Measurements from ENCODE around the gene CYP27B1. TPM values are rescaled to one million over a fixed set of nuclear protein-coding genes. Genes with fewer than 3 reads are reported as not detected.
A peak's percentile ranks its signal among the peaks of the same experiment; 100 is the strongest.

Gene CYP27B1
- total and polyA plus RNA-seq, 2 experiments from 2014 or later, result 1.1 to 2.7 TPM

- no peak for TF ChIP-seq ETS1 (IDR thresholded peaks at IDR 0.05)
- TF ChIP-seq ZNF114 (CRISPR knock-in tag; IDR thresholded peaks at IDR 0.05), result no peak
- no peak for TF ChIP-seq EZH2 (IDR thresholded peaks at IDR 0.05; ENCODE audit: low read depth, unreplicated experiment)
Observed at GRCh38 chr12:57806677-57807076, 39.8 kb upstream of the CYP27B1 start (continued).

GRCh38 chr12:57803319-57803893, 36.5 kb upstream of the CYP27B1 start:
- Histone ChIP-seq H4K20me1 (replicated peaks; ENCODE audit: insufficient read depth) (no peaks in the 10 kb centered on the region), H3K36me3 (ENCODE audit: insufficient read depth) (no peaks in the 10 kb centered on the region), H3K79me2 (replicated peaks; ENCODE audit: insufficient read depth) (no peaks in the 10 kb centered on the region), H2AFZ (no peak overlapping the region), H3K4me2 (no peak overlapping the region), H3K9me2 (ENCODE audit: insufficient read depth) (no peaks in the 10 kb centered on the region), H3K4me1 (ENCODE audit: insufficient read depth) (peaks cover 2% of the 10 kb centered on the region; the same call in 1 of the 2 replicates), H3F3A (replicated peaks; ENCODE audit: low read depth) (no peaks in the 10 kb centered on the region), H3K27me3 (ENCODE audit: insufficient read depth) (no peaks in the 10 kb centered on the region), H3K27ac (ENCODE audit: low read depth) (no peak overlapping the region), H3K4me3 (no peak overlapping the region)
- Mint-ChIP-seq H3K27ac (no peak overlapping the region), H3K9me3 (no peaks in the 10 kb centered on the region), H3K4me3 (no peak overlapping the region), H3K27me3 (ENCODE audit: insufficient read depth, low read depth, poor library complexity) (peaks cover 2% of the 10 kb centered on the region), H3K36me3 (ENCODE audit: low read depth) (peaks cover 6% of the 10 kb centered on the region), H3K4me1 (no peaks in the 10 kb centered on the region)
- TF ChIP-seq EZH2phosphoT487 (IDR thresholded peaks at IDR 0.05; ENCODE audit: unreplicated experiment) (no peak), CREB1 (CRISPR knock-in tag; IDR thresholded peaks at IDR 0.05; ENCODE audit: low read depth) (no peak), CTCF (conservative IDR thresholded peaks at IDR 0.05; ENCODE audit: low read depth in 2 of 2) (peak; percentile 80 to 84), STAT1 (IDR thresholded peaks at IDR 0.05; ENCODE audit: unreplicated experiment) (no peak), ETS1 (IDR thresholded peaks at IDR 0.05) (no peak), ZNF331 (CRISPR knock-in tag; IDR thresholded peaks at IDR 0.05; ENCODE audit: low read depth) (no peak)
- peak; percentile 85 for DNase-seq (ENCODE audit: low spot score)
- ATAC-seq, result peak; percentile 98

- no peak overlapping the region for H3K4me3 Mint-ChIP-seq
- peaks cover 2% of the 10 kb centered on the region; the same call in 1 of the 2 replicates for H3K4me1 ChIP-seq (ENCODE audit: insufficient read depth)
- H3K27ac ChIP-seq (ENCODE audit: low read depth), result no peak overlapping the region
- H3K36me3 Mint-ChIP-seq (ENCODE audit: low read depth), result peaks cover 4% of the 10 kb centered on the region
- no peaks in the 10 kb centered on the region for H3K9me3 Mint-ChIP-seq
- 0 out of 2 replicates have a peak, but pooled peaks cover under 1% of the 10 kb centered on the region for H4K20me1 ChIP-seq (replicated peaks; ENCODE audit: insufficient read depth)
- H3K4me2 ChIP-seq, result no peak overlapping the region
- peaks cover 2% of the 10 kb centered on the region for H3K27me3 Mint-ChIP-seq (ENCODE audit: insufficient read depth, low read depth, poor library complexity)
- H3K79me2 ChIP-seq (replicated peaks; ENCODE audit: insufficient read depth), result no peaks in the 10 kb centered on the region
- peaks cover 3% of the 10 kb centered on the region; the same call in 1 of the 2 replicates for H3K36me3 ChIP-seq (ENCODE audit: insufficient read depth)
- no peak for DNase-seq (ENCODE audit: low spot score)
- H3K9me2 ChIP-seq (ENCODE audit: insufficient read depth), result no peaks in the 10 kb centered on the region
- no peaks in the 10 kb centered on the region for H3F3A ChIP-seq (replicated peaks; ENCODE audit: low read depth)
- no peak for ATAC-seq
- no peak overlapping the region for H3K4me3 ChIP-seq
- no peak overlapping the region for H3K27ac Mint-ChIP-seq
- no peaks in the 10 kb centered on the region for H3K4me1 Mint-ChIP-seq
- H2AFZ ChIP-seq, result no peak overlapping the region
- no peaks in the 10 kb centered on the region for H3K27me3 ChIP-seq (ENCODE audit: insufficient read depth)
- TF ChIP-seq CREB1 (CRISPR knock-in tag; IDR thresholded peaks at IDR 0.05; ENCODE audit: low read depth), result no peak
- TF ChIP-seq EZH2phosphoT487 (IDR thresholded peaks at IDR 0.05; ENCODE audit: unreplicated experiment), result no peak
- no peak for TF ChIP-seq REST (IDR thresholded peaks at IDR 0.05; ENCODE audit: unreplicated experiment)
- TF ChIP-seq POLR2AphosphoS5 (IDR thresholded peaks at IDR 0.05; ENCODE audit: low read depth), result no peak
- TF ChIP-seq ETS1 (IDR thresholded peaks at IDR 0.05), result no peak
- TF ChIP-seq ZNF114 (CRISPR knock-in tag; IDR thresholded peaks at IDR 0.05), result no peak
- TF ChIP-seq NANOG (IDR thresholded peaks at IDR 0.05; ENCODE audit: borderline replicate concordance), result no peak
Observed at GRCh38 chr12:57802607-57803006, 35.7 kb upstream of the CYP27B1 start.
